ENCODE data around the gene SKOR2.
A peak's percentile ranks its signal among the peaks of the same experiment; 100 is the strongest.
"Not testable (repeated sequence)": the region's sequence is repeated elsewhere in the genome, so short reads cannot be mapped to it uniquely, and the experiment has no call there.

SKOR2 gene

GRCh38 chr18:47187721-47188120 is 63.7 kb downstream of the SKOR2 start:
- no peak for DNase-seq

- no peak for DNase-seq
Observed at GRCh38 chr18:47184419-47185050, 66.9 kb downstream of the SKOR2 start.

- not testable (repeated sequence) for DNase-seq
Observed at GRCh38 chr18:47182156-47182555, 69.3 kb downstream of the SKOR2 start.

- no peak for DNase-seq
Observed at GRCh38 chr18:47180765-47181164, 70.7 kb downstream of the SKOR2 start.

GRCh38 chr18:47179520-47179919 is 71.9 kb downstream of the SKOR2 start:
- no peak for DNase-seq

GRCh38 chr18:47175898-47176575 is 75.4 kb downstream of the SKOR2 start, which contains the start of gene IER3IP1:
IER3IP1 (minus strand) TSS chr18:47176364; CDS start chr18:47176277, 87 bp downstream.
- DNase-seq: peak; percentile 15 to 70

GRCh38 chr18:47175283-47175897 is 76.1 kb downstream of the SKOR2 start:
- DNase-seq: no peak

GRCh38 chr18:47174545-47175116 is 76.8 kb downstream of the SKOR2 start:
- DNase-seq: no peak

- DNase-seq: no peak
Observed at GRCh38 chr18:47172476-47172875, 79.0 kb downstream of the SKOR2 start.

GRCh38 chr18:47168913-47169312 is 82.5 kb downstream of the SKOR2 start:
- DNase-seq: no peak

- no peak for DNase-seq
Observed at GRCh38 chr18:47168509-47168908, 83.0 kb downstream of the SKOR2 start.

- DNase-seq: no peak
Observed at GRCh38 chr18:47166294-47166693, 85.2 kb downstream of the SKOR2 start.

- no peak for DNase-seq
Observed at GRCh38 chr18:47163241-47163640, 88.2 kb downstream of the SKOR2 start.

- DNase-seq: no peak
Observed at GRCh38 chr18:47160256-47160655, 91.2 kb downstream of the SKOR2 start.

GRCh38 chr18:47158404-47158803 is 93.1 kb downstream of the SKOR2 start:
- not testable (repeated sequence) for DNase-seq

All from cerebellar nuclear complex (tissue), 1 donor.